Endothelial cell of umbilical vein (primary cell): ENCODE measurements around the gene DNM2. TPM values are rescaled to one million over a fixed set of nuclear protein-coding genes. Genes with fewer than 3 reads are reported as not detected.

Experiments used
- BruUV-seq: library from RNA; stranded (reverse); fragments of 400-500 nt; replicated peaks from 2 replicates; lab custom pipeline; 2021; lab: Mats Ljungman, UMichigan
- CTCF ChIA-PET: fragments of 300-600, 350-600 bp; sonication (Branson Sonifier 250); formaldehyde crosslinking; loops from one replicate; lab custom pipeline; 2021; ENCODE audit warnings: antibody characterized with exemption, inconsistent platforms; lab: Charles Lee
- POLR2A ChIA-PET: fragments of 300-600, 350-600 bp; sonication (Branson Sonifier 250); formaldehyde crosslinking; loops from one replicate; lab custom pipeline; 2021; ENCODE audit warnings: antibody characterized with exemption, inconsistent platforms; lab: Charles Lee
- DNase-seq: peaks from one replicate; pipeline ENCODE4 v3.0.0-alpha.2; 2011; ENCODE audit warnings: low read depth, low spot score
- FAIRE-seq: peaks from 2 replicates; lab custom pipeline; 2011; peaks lifted over from hg19 to GRCh38; lab: Jason Lieb, UNC
- H2AFZ ChIP-seq: 2 replicates; pipeline ENCODE4 v1.6.0; 2012; ENCODE audit warnings: low read depth, low read length, control low read depth, inconsistent platforms
- H3K27ac ChIP-seq: 2 replicates; pipeline ENCODE4 v1.5.1; 2011; ENCODE audit warnings: low read depth, mild to moderate bottlenecking, control low read depth, low read length, moderate library complexity; ENCODE audit not compliant: insufficient read depth
- H3K27me3 ChIP-seq, 2 experiments: 2 replicates each; pipeline versions ENCODE4 v1.6.0 to v1.6.1; 2011; ENCODE audit warnings: low read length in 2 of 2, mixed read lengths in 1 of 2; ENCODE audit not compliant: control insufficient read depth in 2 of 2, insufficient read depth in 2 of 2
- H3K36me3 ChIP-seq, 2 experiments: 2 replicates in 1 of 2; 3 replicates in 1 of 2; pipeline ENCODE4 v1.5.1; 2011; ENCODE audit warnings: low read length in 2 of 2, mild to moderate bottlenecking in 1 of 2, moderate library complexity in 1 of 2; ENCODE audit not compliant: control insufficient read depth in 2 of 2, insufficient read depth in 2 of 2; ENCODE audit errors: extremely low read depth in 1 of 2
- H3K4me1 ChIP-seq: 3 replicates; pipeline ENCODE4 v1.5.1; 2011; ENCODE audit warnings: mild to moderate bottlenecking, low read length; ENCODE audit not compliant: control insufficient read depth, insufficient read depth; ENCODE audit errors: extremely low read depth
- H3K4me2 ChIP-seq: 2 replicates; pipeline ENCODE4 v1.6.1; 2011; ENCODE audit warnings: low read length, control low read depth, mixed read lengths; ENCODE audit not compliant: insufficient read depth
- H3K4me3 ChIP-seq, 3 experiments: fragments of 200-600 bp in 1 of 3; sonication (generic), shearing (Covaris generic) in 1 of 3; replicated peaks in 1 of 3; 2 replicates each; pipeline ENCODE4 v1.5.1; 2011 to 2016; ENCODE audit warnings: control low read depth in 3 of 3, low read length in 3 of 3, mild to moderate bottlenecking in 2 of 3, inconsistent platforms in 1 of 3, low read depth in 1 of 3, moderate library complexity in 1 of 3; ENCODE audit not compliant: insufficient read depth in 1 of 3
- H3K79me2 ChIP-seq: 2 replicates; pipeline ENCODE4 v1.6.0; 2012; ENCODE audit warnings: low read length, inconsistent platforms; ENCODE audit not compliant: control insufficient read depth, insufficient read depth
- H3K9ac ChIP-seq: replicated peaks from 2 replicates; pipeline ENCODE3; 2011; ENCODE audit warnings: low read length, control low read depth; ENCODE audit not compliant: insufficient read depth; ENCODE audit errors: extremely low read depth
- H3K9me1 ChIP-seq: replicated peaks from 3 replicates; pipeline ENCODE4 v1.6.0; 2011; ENCODE audit warnings: mild to moderate bottlenecking, low read length; ENCODE audit not compliant: control insufficient read depth, insufficient read depth; ENCODE audit errors: extremely low read depth
- H3K9me3 ChIP-seq: replicated peaks from 2 replicates; pipeline ENCODE4 v1.5.1; 2012; ENCODE audit warnings: low read length, inconsistent platforms; ENCODE audit not compliant: control insufficient read depth, insufficient read depth
- H4K20me1 ChIP-seq: replicated peaks from 2 replicates; pipeline ENCODE3; 2011; ENCODE audit warnings: mild to moderate bottlenecking, low read length; ENCODE audit not compliant: control insufficient read depth, insufficient read depth; ENCODE audit errors: extremely low read depth
- FOS ChIP-seq: IDR thresholded peaks from 2 replicates; pipeline ENCODE4 v1.6.1; 2011; ENCODE audit warnings: mild to moderate bottlenecking, low read length, moderate library complexity, borderline replicate concordance; ENCODE audit not compliant: insufficient read depth
- GATA2 ChIP-seq: IDR thresholded peaks from 2 replicates; pipeline ENCODE4 v1.7.0; 2011; ENCODE audit warnings: low read depth, mild to moderate bottlenecking, moderate library complexity, mixed read lengths, low read length; ENCODE audit not compliant: insufficient read length, insufficient read depth
- MYC ChIP-seq: IDR thresholded peaks from one replicate; pipeline ENCODE4 v1.6.1; 2011; ENCODE audit warnings: mild to moderate bottlenecking, low read depth, low read length
- POLR2A ChIP-seq: IDR thresholded peaks from 2 replicates; pipeline ENCODE4 v1.6.1; 2012; ENCODE audit warnings: low read depth, mild to moderate bottlenecking, control low read depth, low read length
- dilution Hi-C: fragments of 300-500 bp; cut with MboI; formaldehyde crosslinking; loops from one replicate; pipeline ENCODE4 v1.15.0; 2019; ENCODE audit warnings: low sequenced_read_pairs; ENCODE audit not compliant: extremely low pct_ligation_motif_present
- intact Hi-C: fragments of 100-400 bp; cut with micrococcal nuclease; formaldehyde crosslinking; loops from one replicate; pipeline ENCODE4 v1.10.0; 2022
- polyA plus RNA-seq, 4 experiments: library from polyadenylated mRNA; depleted of rRNA in 3 of 4; stranded (reverse) in 3 of 4; unstranded in 1 of 4; fragments of >200 nt; gene quantifications; 2 replicates each; pipeline versions ENCODE4 v1.2.1 to v1.2.3, GENCODE V29; 2011 to 2012; ENCODE audit warnings: missing spikeins in 1 of 4
- total RNA-seq: library from RNA; stranded (reverse); gene quantifications from 2 replicates; pipeline ENCODE4 v1.2.3, GENCODE V29; 2021
- TF ChIP-seq, protein P1 (sequence below), 2 donors: IDR thresholded peaks; 1 replicate in 1 of 2; 2 replicates in 1 of 2; pipeline ENCODE4 v1.5.1; 2011; ENCODE audit warnings: low read length in 2 of 2, mild to moderate bottlenecking in 2 of 2, moderate library complexity in 2 of 2, control low read depth in 1 of 2, inconsistent platforms in 1 of 2, low read depth in 1 of 2; ENCODE audit not compliant: insufficient read depth in 1 of 2; ENCODE audit errors: extremely low read depth in 1 of 2

The DNM2 gene
- total and polyA plus RNA-seq, 2 donors (not counting 3 experiments of a cell fraction or from before 2014, with no cell fraction given) = 81.8 to 175 TPM

DNA sequence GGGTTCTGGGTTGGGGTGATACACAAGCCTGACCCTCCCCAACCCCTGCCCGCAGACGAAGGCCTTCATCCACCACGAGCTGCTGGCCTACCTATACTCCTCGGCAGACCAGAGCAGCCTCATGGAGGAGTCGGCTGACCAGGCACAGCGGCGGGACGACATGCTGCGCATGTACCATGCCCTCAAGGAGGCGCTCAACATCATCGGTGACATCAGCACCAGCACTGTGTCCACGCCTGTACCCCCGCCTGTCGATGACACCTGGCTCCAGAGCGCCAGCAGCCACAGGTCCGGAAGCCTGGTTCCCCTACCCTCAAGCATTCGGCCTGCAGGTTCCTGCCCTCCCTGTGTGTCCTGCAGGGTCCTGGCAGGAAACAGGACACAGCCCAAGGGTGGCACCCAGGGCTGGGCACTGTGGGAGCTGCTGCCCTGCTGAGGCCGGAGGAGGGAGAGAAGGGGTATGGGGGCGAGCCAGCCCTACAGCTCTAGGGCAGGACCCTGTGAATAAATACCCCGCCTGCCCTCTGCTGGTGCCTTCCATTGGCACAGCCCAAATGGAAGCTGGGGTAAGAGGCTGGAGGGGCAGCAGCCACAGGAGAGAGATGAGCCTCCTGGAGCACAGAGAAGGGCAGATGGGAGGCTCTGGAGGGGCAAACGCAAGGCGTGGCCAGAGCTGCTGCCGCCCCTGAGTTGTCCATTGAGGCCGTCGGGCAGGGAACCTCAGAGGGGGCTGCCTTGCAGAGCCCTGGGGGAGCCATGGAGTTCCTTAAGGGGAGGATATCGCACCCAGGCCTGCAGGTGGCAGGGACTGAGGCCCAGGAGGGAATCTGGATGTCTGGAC is 111.3 kb downstream of the DNM2 start:
- Histone ChIP-seq H3K36me3 (peaks cover 5 to 47% of the 10 kb centered on the region in 2 experiments), H4K20me1 (no peaks in the 10 kb centered on the region), H3K9ac (no peak overlapping the region), H3K4me3 (no peak overlapping the region), H3K9me1 (no peaks in the 10 kb centered on the region), H2AFZ (no peak overlapping the region), H3K79me2 (no peaks in the 10 kb centered on the region), H3K4me2 (no peak overlapping the region), H3K27me3 (no peaks in the 10 kb centered on the region), H3K27ac (no peak overlapping the region), H3K4me1 (no peaks in the 10 kb centered on the region), H3K9me3 (no peaks in the 10 kb centered on the region)
- CTCF ChIA-PET = interaction anchor here (0.7 to 2.6 kb wide), 4 partner anchors 9 to 112 kb away, joined by 3 to 12 read pairs (median 10); partner anchors contain the start of gene DNM2
- BruUV-seq = no TSS peak
- FAIRE-seq (no peak), DNase-seq (no peak)
- intact Hi-C loops (no loop called here), dilution Hi-C loops (no loop called here)
- POLR2A ChIA-PET = no interaction called here
- TF ChIP-seq MYC (no peak), GATA2 (no peak), FOS (no peak), POLR2A (no peak)
- TF ChIP-seq, protein P1, sequence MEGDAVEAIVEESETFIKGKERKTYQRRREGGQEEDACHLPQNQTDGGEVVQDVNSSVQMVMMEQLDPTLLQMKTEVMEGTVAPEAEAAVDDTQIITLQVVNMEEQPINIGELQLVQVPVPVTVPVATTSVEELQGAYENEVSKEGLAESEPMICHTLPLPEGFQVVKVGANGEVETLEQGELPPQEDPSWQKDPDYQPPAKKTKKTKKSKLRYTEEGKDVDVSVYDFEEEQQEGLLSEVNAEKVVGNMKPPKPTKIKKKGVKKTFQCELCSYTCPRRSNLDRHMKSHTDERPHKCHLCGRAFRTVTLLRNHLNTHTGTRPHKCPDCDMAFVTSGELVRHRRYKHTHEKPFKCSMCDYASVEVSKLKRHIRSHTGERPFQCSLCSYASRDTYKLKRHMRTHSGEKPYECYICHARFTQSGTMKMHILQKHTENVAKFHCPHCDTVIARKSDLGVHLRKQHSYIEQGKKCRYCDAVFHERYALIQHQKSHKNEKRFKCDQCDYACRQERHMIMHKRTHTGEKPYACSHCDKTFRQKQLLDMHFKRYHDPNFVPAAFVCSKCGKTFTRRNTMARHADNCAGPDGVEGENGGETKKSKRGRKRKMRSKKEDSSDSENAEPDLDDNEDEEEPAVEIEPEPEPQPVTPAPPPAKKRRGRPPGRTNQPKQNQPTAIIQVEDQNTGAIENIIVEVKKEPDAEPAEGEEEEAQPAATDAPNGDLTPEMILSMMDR (IDR thresholded peaks at IDR 0.05; ENCODE audit: extremely low read depth in 1 of 2, insufficient read depth in 1 of 2, low read depth in 1 of 2, low read length in 2 of 2) = peak in 1 of 2 donors; percentile 11
